IMR-90 (cell line): Measurements from ENCODE around the gene TIA1. TPM values are rescaled to one million over a fixed set of nuclear protein-coding genes. Genes with fewer than 3 reads are reported as not detected.

Source experiments
- ATAC-seq: fragments of 200-7000 bp; cut with Tn5 transposase; 2 replicates; pipeline ENCODE4 v1.9.1; 2020; ENCODE audit warnings: low read depth, mild to moderate bottlenecking, moderate library complexity
- BruUV-seq: library from RNA; stranded (reverse); fragments of 400-500 nt; replicated peaks from 2 replicates; lab custom pipeline; 2021; lab: Mats Ljungman, UMichigan
- CTCF ChIA-PET: fragments of 300-600 bp; formaldehyde crosslinking; extraction: SDS; loops from one replicate; lab custom pipeline; 2021; ENCODE audit warnings: antibody characterized with exemption; lab: Yijun Ruan, JAX
- POLR2A ChIA-PET: fragments of 300-600 bp; sonication (Branson Sonifier 250); formaldehyde crosslinking; loops from one replicate; lab custom pipeline; 2022; ENCODE audit warnings: antibody characterized with exemption; ENCODE audit not compliant: unreplicated experiment; lab: Charles Lee
- DNase-seq: peaks from one replicate; pipeline ENCODE4 v3.0.0; 2013
- H2AFZ ChIP-seq: replicated peaks from 2 replicates; pipeline ENCODE3; 2013; ENCODE audit warnings: low read length, mild to moderate bottlenecking; ENCODE audit not compliant: poor library complexity
- H2AK5ac ChIP-seq: 2 replicates; pipeline ENCODE4 v1.6.1; 2013; ENCODE audit warnings: low read depth, low read length, inconsistent platforms
- H2AK9ac ChIP-seq: replicated peaks from 2 replicates; pipeline ENCODE3; 2013; ENCODE audit warnings: mild to moderate bottlenecking, low read depth, low read length, moderate library complexity; ENCODE audit not compliant: poor library complexity
- H2BK120ac ChIP-seq: 2 replicates; pipeline ENCODE4 v1.6.1; 2013; ENCODE audit warnings: low read depth, low read length, inconsistent platforms
- H2BK15ac ChIP-seq: 3 replicates; pipeline ENCODE4 v1.6.1; 2013; ENCODE audit warnings: low read depth, low read length, inconsistent platforms
- H2BK20ac ChIP-seq: 2 replicates; pipeline ENCODE4 v1.6.1; 2013; ENCODE audit warnings: low read depth, mild to moderate bottlenecking, inconsistent platforms, low read length, moderate library complexity
- H2BK5ac ChIP-seq: 2 replicates; pipeline ENCODE4 v1.6.1; 2013; ENCODE audit warnings: mild to moderate bottlenecking, low read depth, low read length, inconsistent platforms; ENCODE audit not compliant: poor library complexity, severe bottlenecking
- H3K14ac ChIP-seq: replicated peaks from 2 replicates; pipeline ENCODE4 v1.6.1; 2013; ENCODE audit warnings: low read depth, low read length, inconsistent platforms
- H3K18ac ChIP-seq: 2 replicates; pipeline ENCODE4 v1.6.1; 2013; ENCODE audit warnings: low read depth, low read length, control low read depth
- H3K23ac ChIP-seq: 2 replicates; pipeline ENCODE4 v1.6.1; 2013; ENCODE audit warnings: low read depth, low read length, inconsistent platforms
- H3K27ac ChIP-seq: 2 replicates; pipeline ENCODE4 v1.5.1; 2013; ENCODE audit warnings: mild to moderate bottlenecking, control low read depth, low read length; ENCODE audit not compliant: insufficient read depth
- H3K27me3 ChIP-seq: 2 replicates; pipeline ENCODE4 v1.6.1; 2013; ENCODE audit warnings: low read length; ENCODE audit not compliant: control insufficient read depth, insufficient read depth
- H3K36me3 ChIP-seq: 2 replicates; pipeline ENCODE4 v1.6.1; 2013; ENCODE audit warnings: low read length, mixed read lengths; ENCODE audit not compliant: control insufficient read depth, insufficient read depth
- H3K4ac ChIP-seq: 2 replicates; pipeline ENCODE4 v1.6.1; 2013; ENCODE audit warnings: low read depth, low read length, inconsistent platforms
- H3K4me1 ChIP-seq: 2 replicates; pipeline ENCODE4 v1.6.1; 2013; ENCODE audit warnings: low read length, mixed read lengths; ENCODE audit not compliant: control insufficient read depth, insufficient read depth
- H3K4me2 ChIP-seq: 2 replicates; pipeline ENCODE4 v1.6.1; 2013; ENCODE audit warnings: low read depth, mild to moderate bottlenecking, control low read depth, low read length, moderate library complexity
- H3K4me3 ChIP-seq: 2 replicates; pipeline ENCODE4 v1.5.1; 2013; ENCODE audit warnings: low read depth, mild to moderate bottlenecking, control low read depth, low read length, moderate library complexity; ENCODE audit not compliant: insufficient read depth
- H3K56ac ChIP-seq: 2 replicates; pipeline ENCODE4 v1.6.1; 2013; ENCODE audit warnings: low read length, inconsistent platforms; ENCODE audit not compliant: insufficient read depth; ENCODE audit errors: extremely low read depth
- H3K79me1 ChIP-seq, 2 experiments: 2 replicates each; pipeline ENCODE4 v1.6.1; 2013; ENCODE audit warnings: low read length in 2 of 2, inconsistent platforms in 1 of 2, low read depth in 1 of 2
- H3K9ac ChIP-seq: 2 replicates; pipeline ENCODE4 v1.6.1; 2013; ENCODE audit warnings: low read depth, low read length, control low read depth
- H3K9me1 ChIP-seq: 2 replicates; pipeline ENCODE4 v1.6.1; 2013; ENCODE audit warnings: low read length, inconsistent platforms; ENCODE audit not compliant: insufficient read depth
- H3K9me3 ChIP-seq: 2 replicates; pipeline ENCODE4 v1.6.1; 2013; ENCODE audit warnings: low read length; ENCODE audit not compliant: control insufficient read depth, insufficient read depth
- H4K20me1 ChIP-seq: 2 replicates; pipeline ENCODE4 v1.6.1; 2013; ENCODE audit warnings: low read length, inconsistent platforms; ENCODE audit not compliant: insufficient read depth
- H4K5ac ChIP-seq: 2 replicates; pipeline ENCODE4 v1.6.1; 2013; ENCODE audit warnings: mild to moderate bottlenecking, low read depth, low read length, control low read depth
- H4K8ac ChIP-seq, 2 experiments: 2 replicates each; pipeline ENCODE4 v1.6.1; 2013; ENCODE audit warnings: low read depth in 2 of 2, low read length in 2 of 2, control low read depth in 1 of 2, inconsistent platforms in 1 of 2
- H4K91ac ChIP-seq: 2 replicates; pipeline ENCODE4 v1.6.1; 2013; ENCODE audit warnings: low read depth, low read length, inconsistent platforms; ENCODE audit not compliant: insufficient read depth
- CEBPB ChIP-seq: IDR thresholded peaks from 2 replicates; pipeline ENCODE4 v1.6.1; 2012; ENCODE audit warnings: low read depth, low read length, improper control_type of control experiment
- CHD1 ChIP-seq: IDR thresholded peaks from 2 replicates; pipeline ENCODE4 v1.6.1; 2012; ENCODE audit warnings: low read depth, low read length, improper control_type of control experiment
- CTCF ChIP-seq: conservative IDR thresholded peaks from 2 replicates; pipeline ENCODE4 v1.5.1; 2012; ENCODE audit warnings: mild to moderate bottlenecking, low read depth, low read length, improper control_type of control experiment
- FOS ChIP-seq: fragments of 150-350 bp; IDR thresholded peaks from 2 replicates; pipeline ENCODE4 v1.6.1; 2016; ENCODE audit warnings: low read depth, low read length
- MAFK ChIP-seq: IDR thresholded peaks from 2 replicates; pipeline ENCODE4 v1.6.1; 2012; ENCODE audit warnings: low read depth, low read length, improper control_type of control experiment
- MAZ ChIP-seq: IDR thresholded peaks from 2 replicates; pipeline ENCODE4 v1.6.1; 2012; ENCODE audit warnings: low read depth, mild to moderate bottlenecking, low read length, improper control_type of control experiment, moderate library complexity, borderline replicate concordance
- MXI1 ChIP-seq: IDR thresholded peaks from 2 replicates; pipeline ENCODE4 v1.6.1; 2012; ENCODE audit warnings: low read depth, mild to moderate bottlenecking, low read length, moderate library complexity, borderline replicate concordance
- NFE2L2 ChIP-seq: fragments of 150-350 bp; IDR thresholded peaks from 2 replicates; pipeline ENCODE4 v1.6.1; 2016; ENCODE audit warnings: low read depth, mild to moderate bottlenecking, low read length
- POLR2A ChIP-seq: IDR thresholded peaks from 2 replicates; pipeline ENCODE4 v1.6.1; 2012; ENCODE audit warnings: mild to moderate bottlenecking, low read depth, low read length
- RFX5 ChIP-seq: IDR thresholded peaks from 2 replicates; pipeline ENCODE4 v1.8.0; 2012; ENCODE audit warnings: low read depth, mild to moderate bottlenecking, low read length, moderate library complexity
- SMC3 ChIP-seq: fragments of 150-350 bp; IDR thresholded peaks from 2 replicates; pipeline ENCODE4 v1.6.1; 2016; ENCODE audit warnings: low read depth, mild to moderate bottlenecking, antibody characterized with exemption, low read length, moderate library complexity
- USF2 ChIP-seq: fragments of 150-350 bp; IDR thresholded peaks from 2 replicates; pipeline ENCODE4 v1.6.1; 2017; ENCODE audit warnings: mild to moderate bottlenecking, antibody characterized with exemption, low read length, low read depth
- WGBS, 2 experiments: methylation state at CpG; one replicate each; pipeline versions ENCODE4 v1.1.5 to v1.1.7; 2013; ENCODE audit warnings: missing lambda C conversion rate in 2 of 2; ENCODE audit not compliant: insufficient read length in 1 of 2; ENCODE audit errors: extremely low coverage in 2 of 2; 5-methylcytosine and 5-hydroxymethylcytosine counted together
- dilution Hi-C: fragments of 300-500 bp; cut with HindIII; formaldehyde crosslinking; loops from one replicate; pipeline ENCODE4 v1.14.3; 2018; ENCODE audit warnings: low sequenced_read_pairs; ENCODE audit not compliant: unreplicated experiment
- in situ Hi-C: fragments of 300-500 bp; cut with MboI; formaldehyde crosslinking; loops from 3 replicates; pipeline ENCODE4 v1.14.3; 2019; ENCODE audit warnings: low sequenced_read_pairs, inconsistent platforms, mixed read lengths
- intact Hi-C: fragments of 100-400 bp; cut with micrococcal nuclease; formaldehyde crosslinking; loops from 2 replicates; pipeline ENCODE4 v1.10.0; 2022
- polyA plus RNA-seq, 3 experiments: library from polyadenylated mRNA; depleted of rRNA; stranded (reverse); fragments of >200 nt; gene quantifications; 2 replicates each; pipeline ENCODE4 v1.2.3, GENCODE V29; 2012; ENCODE audit warnings: low replicate concordance in 1 of 3
- total RNA-seq: library from RNA; depleted of rRNA; stranded (reverse); fragments of >200 nt; gene quantifications from 2 replicates; pipeline ENCODE4 v1.2.3, GENCODE V29; 2012
- TF ChIP-seq, protein P1 (sequence below): fragments of 150-350 bp; IDR thresholded peaks from 2 replicates; pipeline ENCODE4 v1.6.1; 2016; ENCODE audit warnings: low read depth, mild to moderate bottlenecking, low read length, moderate library complexity, borderline replicate concordance

The TIA1 gene
- total and polyA plus RNA-seq, 2 of the 4 experiments (the other 2 are of a cell fraction): 72.7 to 103 TPM

- Histone ChIP-seq H2AK5ac (no peak overlapping the region), H4K20me1 (no peaks in the 10 kb centered on the region), H3K27ac (no peak overlapping the region), H4K5ac (no peak overlapping the region), H3K23ac (no peak overlapping the region), H2BK20ac (no peak overlapping the region), H2AFZ (no peak overlapping the region), H3K56ac (no peak overlapping the region), H3K4ac (no peak overlapping the region), H3K36me3 (no peaks in the 10 kb centered on the region), H2BK15ac (no peak overlapping the region), H3K27me3 (no peaks in the 10 kb centered on the region), H3K4me2 (no peak overlapping the region), H3K79me1 (no peaks in the 10 kb centered on the region; a peak in 1 of 4 replicates), H3K9ac (no peak overlapping the region), H4K8ac (no peak overlapping the region), H3K14ac (no peak overlapping the region), H2AK9ac (no peak overlapping the region), H3K9me3 (no peaks in the 10 kb centered on the region), H4K91ac (no peak overlapping the region), H3K18ac (no peak overlapping the region), H3K4me3 (no peak overlapping the region), H2BK120ac (no peak overlapping the region), H3K4me1 (no peaks in the 10 kb centered on the region), H2BK5ac (no peak overlapping the region), H3K9me1 (no peaks in the 10 kb centered on the region; the same call in 1 of the 2 replicates)
- WGBS, 2 experiments: 100% methylated on average over 1 of the region's 9 CpGs; no CpG with 5 or more reads in 1 of the 2 experiments
- in situ Hi-C loops (no loop called here), dilution Hi-C loops (no loop called here), intact Hi-C loops (no loop called here)
- ATAC-seq (no peak), DNase-seq (no peak)
- no TSS peak for BruUV-seq
- CTCF ChIA-PET: no interaction called here
- TF ChIP-seq FOS (no peak), SMC3 (no peak), USF2 (no peak), MAZ (no peak), POLR2A (no peak), MXI1 (no peak), RFX5 (no peak), CEBPB (no peak), CHD1 (no peak), NFE2L2 (no peak), CTCF (no peak), MAFK (no peak)
- TF ChIP-seq, protein P1, sequence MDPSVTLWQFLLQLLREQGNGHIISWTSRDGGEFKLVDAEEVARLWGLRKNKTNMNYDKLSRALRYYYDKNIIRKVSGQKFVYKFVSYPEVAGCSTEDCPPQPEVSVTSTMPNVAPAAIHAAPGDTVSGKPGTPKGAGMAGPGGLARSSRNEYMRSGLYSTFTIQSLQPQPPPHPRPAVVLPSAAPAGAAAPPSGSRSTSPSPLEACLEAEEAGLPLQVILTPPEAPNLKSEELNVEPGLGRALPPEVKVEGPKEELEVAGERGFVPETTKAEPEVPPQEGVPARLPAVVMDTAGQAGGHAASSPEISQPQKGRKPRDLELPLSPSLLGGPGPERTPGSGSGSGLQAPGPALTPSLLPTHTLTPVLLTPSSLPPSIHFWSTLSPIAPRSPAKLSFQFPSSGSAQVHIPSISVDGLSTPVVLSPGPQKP: no peak
- POLR2A ChIA-PET: no interaction called here
These were observed 46.1 kb downstream of the TIA1 start for GRCh38 chr2:70202236-70202806.
